Stimulated activated CD8-positive, alpha-beta memory T cell treated with anti-CD3 and anti-CD28 coated beads, Interleukin-15, amount 100 ng/mL, for 24 hours (primary cell): Measurements from ENCODE around the gene PROSER2.
"Not testable (repeated sequence)": the region's sequence is repeated elsewhere in the genome, so short reads cannot be mapped to it uniquely, and the experiment has no call there.

Experiments used
- DNase-seq: peaks from one replicate; pipeline ENCODE4 v3.0.0-alpha.2; 2020; ENCODE audit warnings: low read depth

The PROSER2 gene

DNA sequence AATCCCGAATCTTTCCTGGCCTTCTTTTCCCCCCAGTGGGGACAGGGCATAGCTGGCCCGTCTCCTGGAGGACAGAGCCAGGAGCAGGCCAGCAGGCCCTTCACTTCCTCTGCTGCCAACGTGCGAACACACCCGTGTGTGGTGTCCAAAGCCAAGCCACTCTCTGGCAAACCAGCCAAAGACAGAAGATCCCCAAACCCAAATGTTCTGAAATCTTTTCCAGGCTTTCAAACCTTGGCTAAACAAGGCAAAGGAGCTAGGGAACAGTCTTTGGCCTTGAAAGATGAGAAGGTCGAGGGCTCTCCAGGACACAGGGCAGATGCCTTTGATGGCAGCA lies 63.0 kb downstream of the PROSER2 start:
- no peak for DNase-seq

DNA sequence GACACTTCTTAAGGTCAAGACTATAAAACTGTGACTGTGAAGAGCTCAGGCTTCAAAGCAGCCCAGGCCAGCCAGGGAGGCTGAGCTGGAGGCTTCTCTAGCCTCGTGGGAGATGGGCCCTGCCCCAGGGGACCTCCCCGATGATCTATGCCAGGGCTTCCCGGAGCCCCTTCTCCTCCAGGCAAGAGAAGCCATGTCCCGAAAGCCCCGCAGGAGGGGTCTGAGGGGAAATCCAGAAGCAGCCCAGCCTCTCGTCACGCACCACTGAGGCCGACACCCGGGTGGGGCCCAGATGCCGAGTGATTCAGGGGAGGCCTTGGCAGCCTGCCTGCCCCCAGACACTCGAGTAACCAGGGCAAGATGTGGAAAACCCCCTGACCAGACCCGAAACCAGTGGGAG lies 63.7 kb downstream of the PROSER2 start:
- no peak for DNase-seq

DNA sequence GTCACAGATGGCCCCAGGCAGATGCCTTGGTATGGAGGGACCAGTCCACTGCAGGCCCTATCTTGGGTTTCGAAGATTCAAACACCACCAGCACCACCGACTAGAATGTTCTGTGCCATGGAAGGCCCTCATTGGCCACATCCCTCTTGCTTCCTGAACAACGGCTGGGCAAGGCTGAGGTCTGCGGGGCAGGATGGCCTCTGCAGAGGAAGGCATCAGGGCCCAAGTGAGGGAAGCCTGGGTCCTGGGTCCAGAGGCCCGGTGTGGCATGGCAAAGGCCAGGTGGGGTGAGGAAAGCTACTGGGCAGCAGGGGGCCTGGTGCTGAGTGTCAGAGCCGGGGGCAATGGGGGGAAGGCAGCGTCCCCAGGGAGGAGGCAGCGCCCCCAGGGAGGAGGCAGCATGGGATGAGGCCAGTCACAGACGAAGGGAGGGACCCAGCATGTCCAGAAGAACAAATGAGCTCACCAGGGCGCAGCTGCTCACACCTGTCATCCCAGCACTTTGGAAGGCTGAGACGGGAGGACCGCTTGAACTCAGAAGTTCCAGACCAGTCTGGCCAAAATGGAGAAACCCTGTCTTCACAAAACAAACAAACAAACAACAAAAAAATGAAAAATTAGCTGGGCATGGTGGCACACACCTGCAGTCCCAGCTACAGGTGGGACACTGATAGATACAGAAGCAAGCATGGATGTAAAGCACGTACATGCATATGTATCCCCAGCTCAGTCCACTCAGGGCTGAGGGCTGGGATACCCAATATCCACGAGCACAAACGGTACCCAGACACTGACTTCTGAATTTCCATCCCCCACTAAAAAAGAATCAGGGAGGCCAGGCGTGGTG lies 64.4 kb downstream of the PROSER2 start:
- DNase-seq, result no peak

DNA sequence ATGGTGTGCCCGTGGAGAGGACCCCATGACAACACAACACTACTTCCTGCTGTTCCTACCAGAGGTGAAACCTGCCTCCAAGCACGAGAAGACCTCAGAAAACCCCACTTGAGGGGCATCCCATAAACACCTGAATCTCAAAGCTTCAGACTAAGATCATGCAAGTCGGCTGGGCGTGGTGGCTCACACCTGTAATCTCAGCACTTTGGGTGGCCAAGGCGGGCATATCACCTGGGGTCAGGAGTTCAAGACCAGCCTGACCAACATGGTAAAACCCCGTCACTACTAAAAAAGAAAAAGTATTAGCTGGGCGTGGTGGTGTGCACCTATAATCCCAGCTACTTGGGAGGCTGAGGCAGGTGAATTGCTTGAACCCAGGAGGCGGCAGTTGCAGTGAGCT lies 66.1 kb downstream of the PROSER2 start:
- not testable (repeated sequence) for DNase-seq

DNA sequence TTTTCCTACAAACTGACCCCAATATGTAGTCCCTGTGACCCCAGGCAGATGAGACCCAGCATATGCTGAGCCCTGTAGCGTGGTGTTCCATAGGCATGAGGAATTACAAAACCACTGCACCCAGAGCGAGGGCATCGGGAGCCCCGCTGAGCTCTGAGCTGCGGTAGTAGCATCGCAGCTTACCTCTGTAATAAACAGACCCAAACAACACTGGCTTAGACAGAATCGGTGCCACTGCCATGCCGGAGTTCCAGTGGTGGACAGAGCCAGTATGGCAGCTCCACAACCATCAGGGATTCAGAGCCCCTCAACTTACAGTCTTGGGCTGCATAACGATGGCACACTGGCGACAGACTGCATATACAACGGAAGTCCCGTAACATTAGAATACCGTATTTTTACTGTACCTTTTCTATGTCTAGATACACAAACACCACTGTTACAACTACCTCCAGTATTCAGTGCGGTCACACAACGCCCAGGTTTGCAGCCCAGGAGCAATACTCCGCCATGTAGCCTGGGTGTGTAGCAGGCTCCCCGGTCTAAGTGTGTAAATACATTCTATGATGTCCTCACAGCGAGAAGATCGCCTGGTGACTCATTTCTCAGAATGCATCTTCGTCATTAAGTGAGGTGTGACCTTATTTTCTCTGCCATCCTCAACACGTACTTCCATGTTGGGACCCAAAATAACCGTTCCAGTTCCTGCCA lies 68.8 kb downstream of the PROSER2 start:
- no peak for DNase-seq

DNA sequence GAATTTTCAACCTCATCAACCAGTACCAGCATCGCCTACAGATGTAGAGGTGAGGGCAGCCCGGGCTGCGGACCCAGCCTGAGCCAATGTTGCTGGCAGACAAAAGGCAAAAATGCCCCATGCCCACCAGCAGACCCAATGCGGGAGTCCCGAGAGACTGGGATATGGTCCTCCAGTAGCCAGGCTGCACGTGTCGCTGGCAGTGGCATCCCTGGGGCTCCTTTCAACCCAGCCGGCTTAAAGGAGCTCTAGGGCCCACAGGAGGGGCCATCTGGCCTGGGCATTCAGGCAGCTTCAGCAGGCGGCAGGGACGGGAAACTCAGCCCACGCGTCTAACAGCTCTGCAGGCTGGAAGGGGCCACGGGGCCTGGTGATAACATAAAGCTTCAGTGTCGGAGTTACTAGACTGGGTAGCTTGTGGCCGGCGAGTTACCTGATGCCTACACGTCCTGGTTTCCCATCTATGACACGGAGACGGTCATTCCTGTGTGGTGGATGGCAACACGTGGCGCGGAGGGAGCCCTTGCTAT lies 70.7 kb downstream of the PROSER2 start:
- no peak for DNase-seq

DNA sequence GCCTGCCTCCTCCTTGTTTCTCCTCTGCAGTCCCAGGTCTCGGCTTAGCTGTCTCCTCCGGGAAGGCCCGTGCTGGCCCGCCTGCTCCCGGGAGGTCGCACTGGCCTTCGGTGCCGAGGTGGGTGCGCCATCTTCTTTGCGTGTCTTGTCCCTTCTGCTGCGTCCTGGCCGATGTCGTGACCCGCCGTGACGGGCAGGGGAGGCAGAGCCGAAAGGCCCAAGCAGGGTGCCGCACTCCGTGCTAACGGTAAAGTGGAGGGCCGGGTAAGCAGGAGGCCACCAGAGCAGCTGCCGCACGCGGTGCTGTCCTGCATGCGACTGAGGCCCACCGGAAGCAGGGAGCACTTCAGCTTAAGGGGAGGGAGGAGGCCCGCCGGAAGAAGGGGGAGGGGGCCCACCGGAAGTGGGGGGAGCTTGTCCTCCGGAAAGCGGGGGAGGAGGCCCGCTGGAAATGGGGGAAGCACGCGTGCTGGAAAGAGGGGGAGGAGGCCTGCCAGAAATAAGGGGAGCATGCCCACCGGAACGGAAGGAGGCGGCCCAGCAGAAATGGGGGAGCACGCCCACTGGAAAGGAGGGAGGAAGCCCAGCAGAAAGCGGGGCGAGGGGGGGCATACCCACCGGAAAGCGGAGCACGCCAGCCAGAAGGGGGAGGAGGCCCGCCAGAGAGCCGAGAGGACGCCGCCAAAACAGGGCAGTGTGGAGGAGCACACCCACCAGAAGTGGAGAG lies 71.4 kb downstream of the PROSER2 start:
- DNase-seq, result no peak

DNA sequence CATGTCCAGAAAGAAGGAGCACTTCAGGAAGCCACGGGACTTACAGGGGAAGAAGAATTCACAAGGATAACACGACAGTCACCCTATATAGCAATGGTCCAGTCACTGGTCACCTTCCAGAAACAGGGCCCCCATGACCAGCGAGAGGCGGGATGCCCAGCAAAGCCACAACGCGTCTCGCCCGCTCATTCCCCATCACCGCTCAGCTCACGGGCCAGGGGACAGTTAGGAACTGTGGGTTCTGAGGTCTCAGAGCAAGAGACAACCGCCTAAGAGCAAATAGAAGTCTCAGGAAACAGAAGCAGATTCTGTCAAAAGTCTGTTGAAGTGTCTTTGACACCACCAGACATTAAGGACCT lies 71.9 kb downstream of the PROSER2 start:
- no peak for DNase-seq

DNA sequence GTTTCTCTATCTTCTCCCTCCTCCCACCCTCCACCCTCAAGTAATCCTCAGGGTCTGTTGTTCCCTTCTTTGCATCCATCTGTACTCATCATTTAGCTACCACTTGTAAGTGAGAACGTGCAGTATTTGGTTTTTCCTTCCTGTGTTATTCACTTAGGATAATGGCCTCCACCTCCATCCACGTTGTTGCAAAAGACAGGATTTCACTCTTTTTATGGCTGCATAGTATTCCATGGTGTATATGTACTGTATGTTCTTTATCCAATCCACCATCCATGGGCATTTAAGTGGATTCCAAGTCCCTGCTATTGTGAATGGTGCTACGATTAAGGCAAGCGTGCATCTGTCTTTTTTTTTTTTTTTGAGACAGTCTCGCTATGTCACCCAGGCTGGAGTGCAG lies 72.4 kb downstream of the PROSER2 start:
- no peak for DNase-seq

DNA sequence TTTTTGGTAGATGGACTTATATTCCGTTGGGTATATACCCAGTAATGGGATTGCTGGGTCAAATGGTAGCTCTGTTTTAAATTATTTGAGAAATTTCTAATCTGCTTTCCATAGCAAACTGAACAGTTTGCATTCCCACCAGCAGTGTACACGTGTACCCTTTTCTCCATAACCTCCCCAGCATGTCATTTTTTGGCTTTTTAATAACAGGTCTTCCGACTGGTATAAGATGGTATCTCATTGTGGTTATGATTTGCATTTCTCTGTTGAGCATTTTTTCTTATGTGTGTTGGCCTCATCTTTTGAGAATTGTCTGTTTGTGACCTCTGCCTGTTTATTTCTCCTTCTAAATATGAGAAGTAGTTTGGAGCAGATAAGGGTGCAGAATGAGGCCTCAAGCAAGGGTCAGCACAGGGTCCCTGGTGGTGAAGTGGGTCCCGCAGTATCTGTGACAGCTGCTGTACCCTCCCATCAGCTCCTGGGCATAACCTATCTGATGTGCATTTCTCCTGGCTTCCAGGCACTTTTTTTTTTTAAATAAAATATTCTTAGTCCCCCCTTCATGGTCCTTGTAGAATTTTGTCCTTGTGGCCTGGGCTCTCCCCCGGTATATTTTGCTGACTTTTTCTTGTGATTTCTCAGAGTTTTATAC lies 73.5 kb downstream of the PROSER2 start:
- DNase-seq, result no peak

DNA sequence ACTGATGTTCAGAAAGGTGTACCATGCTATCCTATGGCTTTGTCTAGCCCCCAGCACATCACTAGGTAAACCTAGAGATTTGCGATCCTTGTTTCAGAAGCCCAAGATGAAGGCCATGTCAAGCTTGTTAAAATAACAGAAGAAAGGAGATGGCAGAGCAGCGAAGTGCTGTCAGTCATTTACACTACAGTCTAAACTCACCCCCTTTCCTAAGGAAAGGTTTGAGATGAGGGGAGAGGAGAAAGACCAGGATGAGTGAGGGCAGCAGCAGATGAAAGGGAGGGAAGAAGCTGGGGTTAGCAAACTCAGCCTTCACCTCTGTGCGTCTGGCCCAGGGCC lies 74.8 kb downstream of the PROSER2 start:
- no peak for DNase-seq

DNA sequence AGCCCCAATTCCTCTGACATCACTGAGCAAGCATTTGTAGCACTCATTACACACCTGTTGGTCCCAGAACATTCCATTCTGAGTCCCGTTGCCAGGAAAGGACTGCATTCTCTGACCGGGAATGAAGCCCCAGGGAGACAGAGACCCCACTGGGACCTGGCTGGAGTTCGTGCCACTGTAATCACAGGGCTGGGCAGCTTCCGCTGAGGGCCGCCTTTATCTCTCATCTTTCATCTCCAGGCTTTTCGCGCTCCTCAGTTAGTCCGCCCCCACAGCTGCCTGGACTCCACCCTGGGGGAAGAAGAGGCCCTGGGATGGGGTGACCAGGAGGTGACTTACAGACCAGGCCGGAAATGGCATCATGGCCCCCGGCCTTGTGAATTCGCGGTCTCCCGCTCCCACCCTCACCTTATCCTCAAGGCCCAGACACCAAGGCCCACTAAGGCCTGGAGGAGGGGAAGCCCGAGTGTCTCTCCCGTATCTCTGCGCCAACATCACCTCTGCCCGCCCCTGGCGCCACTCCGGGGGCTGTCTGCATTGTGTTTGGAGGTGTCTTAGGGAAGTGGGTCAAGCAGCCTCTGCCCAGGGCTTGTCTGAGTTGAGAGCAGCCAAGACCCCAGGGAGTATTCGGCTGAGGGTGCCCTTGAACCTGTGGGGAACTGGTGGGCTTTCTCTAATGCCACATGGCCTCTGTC lies 75.4 kb downstream of the PROSER2 start:
- DNase-seq, result no peak

DNA sequence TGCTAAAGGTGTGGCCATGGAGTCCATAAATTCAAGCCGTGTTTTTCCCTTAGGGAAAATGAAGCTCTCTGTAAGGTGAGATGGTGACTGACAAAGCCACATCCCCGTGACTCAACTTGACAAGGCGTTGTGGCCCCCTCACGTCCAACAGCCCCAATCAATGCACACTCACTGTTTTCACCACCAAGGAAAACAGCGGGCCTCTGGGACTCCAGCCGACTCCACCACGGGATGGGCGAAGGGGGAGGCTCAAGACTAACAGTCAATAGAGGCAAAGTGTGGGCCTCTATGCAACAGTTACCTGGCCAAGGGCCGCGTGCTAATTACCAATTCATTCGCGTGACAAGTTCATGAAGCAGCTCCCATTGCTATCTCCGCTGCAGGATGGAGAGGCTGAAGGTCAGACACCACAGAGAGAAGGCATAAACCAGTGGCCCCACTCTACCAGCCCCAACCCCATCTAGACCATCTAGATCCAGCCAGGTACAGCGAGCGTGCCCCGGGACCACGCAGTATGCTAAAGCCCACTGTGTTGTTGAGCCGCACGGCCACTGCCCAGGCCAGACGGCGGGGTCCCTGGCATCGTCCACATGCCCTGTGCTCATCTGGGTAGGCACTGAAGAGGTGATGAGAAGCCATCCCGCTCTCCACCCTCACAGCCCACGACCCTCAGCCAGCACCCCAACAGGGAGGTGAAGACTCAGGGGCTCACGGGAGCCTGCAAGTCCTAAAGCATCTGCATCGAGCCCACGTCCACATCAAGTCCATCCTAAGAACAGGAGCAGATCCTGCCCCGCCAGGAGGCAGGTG lies 76.1 kb downstream of the PROSER2 start:
- DNase-seq, result no peak

DNA sequence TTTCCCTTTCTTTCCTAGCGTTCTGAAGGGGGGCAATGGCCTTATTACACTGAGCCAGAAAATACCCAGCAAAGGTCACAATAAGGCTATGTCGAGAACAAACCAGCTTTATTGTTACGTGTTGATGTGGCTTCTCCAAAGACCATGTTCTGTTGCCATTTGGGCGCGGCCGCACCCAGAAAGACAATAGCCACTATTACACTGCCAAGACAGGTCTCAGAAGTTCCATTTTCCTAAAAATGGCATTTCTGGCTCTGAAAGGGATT lies 77.8 kb downstream of the PROSER2 start:
- DNase-seq, result no peak

DNA sequence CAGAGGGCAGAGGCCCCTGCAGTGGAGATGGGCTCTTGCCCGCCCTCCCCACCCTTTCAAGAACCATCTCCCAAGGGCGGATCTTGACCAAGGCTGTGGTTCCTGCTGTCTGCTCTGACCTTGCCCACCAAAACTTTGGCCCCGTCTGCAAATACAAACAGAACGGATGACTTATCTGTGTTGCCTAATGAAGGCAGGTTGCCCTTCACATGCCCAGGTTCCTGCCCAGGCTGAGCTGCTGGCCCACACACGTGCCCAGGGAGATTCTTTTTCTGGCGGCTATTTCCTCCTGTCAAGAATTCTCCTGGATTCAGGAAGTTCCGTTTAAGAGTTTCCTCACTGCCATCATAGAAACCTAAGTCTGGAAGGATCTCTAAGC lies 78.3 kb downstream of the PROSER2 start:
- no peak for DNase-seq

DNA sequence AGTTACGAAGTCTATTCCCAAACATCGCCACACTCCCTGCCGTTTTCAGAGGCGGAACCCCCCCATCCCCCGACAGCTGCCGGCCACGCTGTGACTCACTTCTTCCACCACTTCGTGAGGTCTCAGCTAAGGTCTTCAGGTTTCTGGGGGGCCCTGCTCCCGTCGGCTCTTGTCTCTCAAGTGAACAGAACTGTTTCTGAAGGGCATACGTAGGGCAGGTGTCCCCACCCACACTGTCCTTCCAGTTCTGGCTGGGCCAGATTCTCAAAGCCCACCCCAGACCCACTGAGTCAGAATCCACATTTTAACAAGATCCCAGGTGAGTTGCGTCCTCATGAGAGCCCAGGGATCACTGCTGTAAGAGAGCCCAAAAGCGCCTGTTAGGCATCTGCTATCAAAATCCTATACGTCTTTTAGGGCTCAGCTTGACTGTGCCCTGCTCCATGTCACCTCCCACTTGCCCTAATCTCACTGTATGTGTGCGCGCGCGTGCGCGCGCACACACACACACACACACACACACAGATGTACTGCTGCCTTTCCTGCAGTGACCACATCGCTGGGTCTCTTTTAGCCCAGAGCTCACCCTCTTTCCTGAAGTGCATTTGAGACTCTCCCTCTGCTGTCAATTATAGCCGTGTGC lies 78.8 kb downstream of the PROSER2 start:
- DNase-seq, result no peak

DNA sequence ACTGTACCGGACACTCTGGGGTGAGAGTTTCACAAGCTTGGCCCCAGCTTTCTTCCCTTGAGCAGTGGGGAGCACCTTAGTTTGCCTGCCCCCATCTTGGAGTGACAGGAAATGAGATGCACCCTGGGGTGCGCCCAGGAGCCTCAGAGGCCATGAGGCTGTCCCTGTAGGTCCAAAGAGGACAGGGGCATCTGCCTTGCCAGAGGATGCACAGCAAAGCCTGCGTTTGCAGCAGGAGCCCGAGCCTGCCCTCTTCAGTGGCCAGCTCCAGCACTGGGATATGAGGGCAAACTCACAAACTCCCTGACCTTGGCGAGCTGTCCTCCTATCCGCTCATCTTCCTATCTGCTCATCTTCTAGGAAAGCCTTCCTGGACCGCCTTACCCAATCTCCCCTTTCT lies 79.5 kb downstream of the PROSER2 start:
- DNase-seq, result no peak

DNA sequence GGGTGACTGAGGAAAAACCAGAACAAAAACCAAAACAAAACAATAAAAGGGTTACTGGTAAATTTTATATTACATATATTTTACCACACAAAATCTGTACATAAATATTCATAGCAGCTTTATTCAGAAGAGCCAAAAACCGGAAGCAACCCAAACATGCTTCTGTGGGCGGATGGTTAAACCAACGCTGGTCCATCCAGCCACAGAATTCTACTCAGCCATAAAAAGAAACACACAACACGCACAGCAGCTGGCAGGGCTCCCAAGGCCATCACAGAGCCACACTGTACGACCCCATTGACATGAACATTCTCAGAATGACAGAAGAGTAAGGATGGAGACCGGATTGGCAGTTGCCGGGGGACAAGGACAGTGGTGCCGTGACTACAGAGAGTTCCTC lies 83.6 kb downstream of the PROSER2 start:
- no peak for DNase-seq

DNA sequence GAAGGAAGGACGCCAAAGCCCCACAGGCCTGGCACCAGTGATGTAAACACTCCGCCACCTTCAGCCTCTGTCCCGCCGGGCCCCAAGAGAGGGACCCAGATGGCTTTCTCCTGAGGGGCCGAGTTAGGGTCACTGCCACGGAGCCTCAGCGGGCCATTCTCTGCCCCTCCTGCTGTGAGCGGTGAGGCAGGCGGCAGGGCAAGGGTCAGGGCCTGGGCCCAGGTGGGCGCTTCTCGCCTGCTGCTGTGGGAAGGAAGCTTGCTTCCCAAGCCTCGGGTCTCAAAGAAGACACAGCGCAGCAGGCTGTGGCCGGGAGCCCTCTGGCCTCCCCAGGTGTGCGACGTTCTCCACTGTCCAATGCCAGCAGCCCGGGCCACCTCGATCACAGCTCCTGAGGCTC lies 84.8 kb downstream of the PROSER2 start:
- DNase-seq, result no peak

DNA sequence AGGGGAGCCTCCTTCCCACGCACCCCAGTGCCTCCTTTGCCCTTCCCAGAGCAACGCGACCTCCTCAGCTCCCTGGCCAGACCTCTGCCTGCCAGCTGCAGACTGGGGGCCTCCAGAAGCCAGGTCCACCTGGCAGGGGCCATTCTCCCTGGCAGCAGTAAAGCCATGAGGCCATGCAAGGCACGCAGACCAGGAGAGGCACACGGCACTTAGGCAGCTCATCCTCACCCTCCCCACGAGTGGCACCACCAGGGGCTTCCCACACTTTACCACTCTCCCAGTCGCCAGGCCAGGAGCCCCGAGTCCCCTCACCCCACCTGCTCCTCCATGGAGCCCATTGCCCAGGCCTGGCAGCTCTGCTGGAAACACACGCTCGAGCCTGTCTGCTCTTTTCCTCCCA lies 85.4 kb downstream of the PROSER2 start:
- DNase-seq, result no peak

DNA sequence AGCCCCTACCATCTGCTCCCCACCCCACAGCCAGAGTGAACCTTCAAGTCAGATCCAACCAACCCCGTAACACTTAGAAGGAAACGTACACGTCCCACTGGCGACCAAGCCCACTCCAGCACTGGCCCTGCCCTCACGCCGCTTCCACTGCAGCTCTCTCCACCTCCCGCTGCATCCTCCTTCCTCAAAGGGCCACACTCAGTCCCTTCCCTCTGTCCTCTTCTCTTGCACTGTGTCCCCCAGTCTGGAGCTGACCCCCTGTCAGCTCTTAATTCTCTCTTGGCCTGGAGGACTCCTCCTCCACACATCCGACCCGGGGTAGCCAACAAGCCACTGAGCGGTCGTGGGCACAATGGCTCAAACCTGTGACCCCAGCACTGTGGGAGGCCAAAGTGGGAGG lies 85.8 kb downstream of the PROSER2 start:
- DNase-seq, result no peak
